ENCODE data around the gene KIAA1549.

- no peak for TF ChIP-seq CTCF (IDR thresholded peaks at IDR 0.05; ENCODE audit: low read depth, low read length)
- no peak for TF ChIP-seq EZH2phosphoT487 (IDR thresholded peaks at IDR 0.05; ENCODE audit: low read depth)
Observed at GRCh38 chr7:139022286-139022685, 41.1 kb upstream of the KIAA1549 start.

Data from OCI-LY3 (cell line).